Smooth muscle cell of trachea (primary cell): Measurements from ENCODE around the gene SAE1. TPM values are rescaled to one million over a fixed set of nuclear protein-coding genes. Genes with fewer than 3 reads are reported as not detected.

ENCODE experiments used
- total RNA-seq: library from RNA; depleted of rRNA; stranded (reverse); fragments of >200 nt; gene quantifications from 2 replicates; pipeline ENCODE4 v1.2.1, GENCODE V29; 2014

Gene SAE1
- total RNA-seq, result 106 and 195 TPM in 2 replicates

GRCh38 chr19:47130589-47131227 is at the start of gene SAE1:
Gene SAE1 (plus strand): TSS chr19:47130835. CDS start chr19:47130931, 96 bp downstream.

GRCh38 chr19:47112997-47113849 is 17.4 kb upstream of the SAE1 start, which contains the start of gene ZC3H4:
Gene ZC3H4 (minus strand): TSS chr19:47113776. CDS start chr19:47112584, 1,192 bp downstream.

GRCh38 chr19:47230921-47231214 is 100.2 kb downstream of the SAE1 start, which contains the start of gene BBC3:
Gene BBC3 (minus strand): TSS chr19:47231199. CDS start chr19:47228431, 2,768 bp downstream.

GRCh38 chr19:47255879-47256692 is 125.5 kb downstream of the SAE1 start, which contains the start of gene CCDC9:
Gene CCDC9 (plus strand): TSS chr19:47256525. CDS start chr19:47258401, 1,876 bp downstream.

Other genes with a start within 250 kb of the SAE1 start
- 0.83 TPM in 1 of 2 replicates, not detected in the other for gene NPAS1, start 111.0 kb upstream of the SAE1 start, total RNA-seq
- gene TMEM160, start 82.2 kb upstream of the SAE1 start, total RNA-seq, result 12.7 and 38.3 TPM in 2 replicates
- 15.9 and 18.9 TPM in 2 replicates for gene ZC3H4, start 17.1 kb upstream of the SAE1 start, total RNA-seq
- gene BBC3, start 100.4 kb downstream of the SAE1 start, total RNA-seq, result 20.8 and 44.3 TPM in 2 replicates
- 8.9 and 10.6 TPM in 2 replicates for gene CCDC9, start 125.7 kb downstream of the SAE1 start, total RNA-seq
- 2.5 and 4.0 TPM in 2 replicates for gene INAFM1, start 144.1 kb downstream of the SAE1 start, total RNA-seq
- gene C5AR1, start 179.0 kb downstream of the SAE1 start, total RNA-seq, result 0.17 TPM in 1 of 2 replicates, not detected in the other
- not detected in 2 replicates for gene C5AR2, start 201.3 kb downstream of the SAE1 start, total RNA-seq
- 11.9 and 14.4 TPM in 2 replicates for gene DHX34, start 218.5 kb downstream of the SAE1 start, total RNA-seq